GM21447 (cell line): ENCODE results near the gene NFATC3.

Experiments used
- ATAC-seq: cut with Tn5 transposase; IDR thresholded peaks from one replicate; pipeline ENCODE4 v1.9.1; 2021; ENCODE audit not compliant: unreplicated experiment

The NFATC3 gene

DNA sequence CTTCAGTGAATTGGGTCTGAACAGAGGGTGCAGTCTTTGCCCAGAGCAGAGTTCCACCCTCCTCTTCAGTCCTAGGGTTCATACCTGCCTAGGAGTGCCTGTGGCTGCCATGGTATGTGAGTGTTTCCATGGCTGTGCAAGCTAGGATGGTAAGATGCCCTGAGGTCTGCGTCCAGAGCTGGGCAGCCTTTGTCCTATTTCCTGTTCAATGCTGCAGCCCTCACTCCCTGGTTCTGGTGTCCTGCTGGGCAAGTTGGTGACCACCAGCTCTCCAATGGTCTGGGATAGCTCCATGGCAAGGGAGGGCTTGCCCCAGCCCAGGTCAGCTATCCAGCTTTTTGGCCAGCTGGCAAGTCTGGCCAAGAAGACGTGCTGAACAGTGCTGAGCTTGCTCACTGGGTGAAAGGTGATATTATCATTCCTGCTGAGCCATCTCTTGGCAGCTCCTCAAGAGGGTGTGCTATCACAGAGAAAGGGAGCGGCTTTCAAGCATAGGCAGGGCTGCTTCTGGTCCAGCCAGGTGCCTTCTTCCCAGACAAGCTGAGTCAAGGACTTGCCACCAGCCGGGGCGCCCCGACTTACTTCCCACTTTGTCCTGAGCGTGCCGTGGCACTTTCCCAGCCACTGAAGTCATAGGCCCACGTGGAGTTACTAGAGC lies 13.0 kb upstream of the NFATC3 start:
- no peak for ATAC-seq

DNA sequence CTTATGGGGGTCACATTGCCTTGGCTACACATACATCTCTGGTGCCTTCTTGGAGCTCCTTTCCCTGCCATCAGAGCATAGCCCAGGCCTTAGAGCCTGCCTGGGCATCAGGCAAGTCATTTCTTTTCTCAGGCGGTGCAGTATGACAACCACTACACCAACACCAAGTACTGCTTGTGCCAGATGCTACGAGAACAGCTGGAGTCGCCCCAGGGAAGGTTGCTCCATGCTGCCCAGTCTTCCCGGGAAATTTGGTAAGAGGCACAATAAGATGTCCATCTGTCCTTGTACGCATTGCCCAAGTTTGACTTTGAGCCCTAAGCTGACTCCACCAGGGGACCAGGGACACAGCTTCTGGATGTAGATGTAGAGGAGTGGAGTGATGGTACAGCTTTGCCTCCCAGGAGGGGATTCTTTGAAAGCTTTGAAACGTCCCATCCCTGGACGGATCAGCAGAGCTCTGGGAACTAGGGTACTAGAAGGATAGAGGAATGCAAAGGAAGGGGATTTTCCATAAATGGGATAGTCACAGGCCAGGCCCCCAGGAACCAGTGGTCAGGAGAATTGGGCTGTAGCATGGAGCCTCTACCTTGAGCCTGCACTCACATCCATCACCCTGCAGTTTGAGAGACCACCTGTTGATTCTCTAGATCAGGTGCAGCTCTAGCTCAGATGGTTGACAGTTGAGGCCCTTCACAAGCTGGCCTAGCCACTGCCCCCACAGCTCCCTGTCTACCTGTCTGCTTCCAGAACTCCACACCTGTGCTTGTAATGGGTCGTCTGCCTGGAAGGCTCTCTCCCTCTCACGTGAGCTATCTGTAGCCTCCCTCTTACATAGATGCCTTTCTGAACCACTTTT lies 11.0 kb upstream of the NFATC3 start:
- no peak for ATAC-seq

DNA sequence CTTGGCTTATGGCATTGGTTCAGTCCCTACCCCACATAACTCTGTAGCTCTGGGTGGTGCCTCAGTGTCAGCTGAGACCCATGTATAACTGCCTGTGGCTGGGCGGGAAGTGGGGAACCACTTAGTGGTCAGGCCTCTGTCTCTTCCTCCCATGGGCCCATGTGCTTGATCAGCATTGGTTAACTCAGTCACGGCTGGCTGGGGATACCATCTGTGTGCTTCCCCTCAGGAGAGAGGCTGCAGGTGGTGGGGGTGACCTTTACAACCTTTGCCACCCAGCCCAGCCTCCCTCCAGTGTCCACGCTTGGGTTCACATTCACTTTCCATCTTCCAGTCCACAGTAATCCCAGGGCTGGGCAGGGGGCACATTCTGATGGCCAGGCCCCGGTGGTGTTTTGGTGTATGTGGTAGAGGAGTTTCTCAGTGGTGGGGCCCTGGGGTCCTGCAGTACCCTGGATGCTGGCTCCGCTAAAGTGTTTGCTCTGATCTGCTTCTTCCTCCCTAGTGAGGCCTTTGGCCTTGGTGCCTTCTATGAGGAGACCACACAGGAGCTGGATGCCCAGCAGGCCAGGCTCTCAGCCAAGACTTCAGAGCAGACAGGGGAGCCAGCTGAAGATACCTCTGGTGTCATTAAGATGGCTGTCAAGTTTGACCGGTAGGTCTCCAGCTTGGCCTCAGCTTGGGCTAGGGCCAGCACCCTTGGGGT lies 10.2 kb upstream of the NFATC3 start:
- peak; percentile 73 for ATAC-seq

DNA sequence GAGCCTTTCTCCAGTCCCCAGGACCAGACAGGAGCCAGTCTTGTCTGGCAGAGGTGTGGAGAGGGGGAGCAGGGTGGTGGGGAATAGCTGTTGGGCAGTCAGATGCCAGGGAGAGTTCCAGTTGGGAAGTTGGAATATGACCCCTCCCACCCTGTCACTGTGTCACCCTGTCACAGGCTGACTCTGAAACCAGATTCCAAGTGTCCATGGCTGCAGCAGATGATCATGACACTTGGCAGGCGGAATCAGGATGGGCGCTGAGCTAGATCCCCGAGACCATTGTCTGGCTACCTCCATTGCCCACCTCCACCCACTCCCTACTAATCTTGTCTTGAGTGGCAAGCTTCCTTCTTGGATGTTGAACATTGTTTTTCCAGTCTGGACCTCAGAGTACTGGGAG lies 9.2 kb upstream of the NFATC3 start:
- ATAC-seq: no peak

DNA sequence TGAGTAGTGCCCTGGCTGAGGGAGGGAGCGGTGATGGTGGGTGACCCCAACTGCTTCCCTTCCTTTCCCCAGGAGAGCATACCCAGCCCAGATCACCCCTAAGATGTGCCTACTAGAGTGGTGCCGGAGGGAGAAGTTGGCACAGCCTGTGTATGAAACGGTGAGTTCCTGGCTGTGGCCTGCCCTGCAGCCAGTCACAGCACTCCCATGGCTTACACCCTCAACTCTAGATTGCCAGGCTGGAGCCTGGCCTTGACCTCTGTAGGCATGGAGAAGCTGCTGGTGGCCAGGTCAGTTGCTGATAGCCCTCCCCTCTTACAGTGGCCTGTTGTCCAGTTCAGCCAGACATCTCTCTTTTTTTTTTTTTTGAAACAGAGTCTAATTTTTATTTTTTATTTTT lies 8.6 kb upstream of the NFATC3 start:
- no peak for ATAC-seq

DNA sequence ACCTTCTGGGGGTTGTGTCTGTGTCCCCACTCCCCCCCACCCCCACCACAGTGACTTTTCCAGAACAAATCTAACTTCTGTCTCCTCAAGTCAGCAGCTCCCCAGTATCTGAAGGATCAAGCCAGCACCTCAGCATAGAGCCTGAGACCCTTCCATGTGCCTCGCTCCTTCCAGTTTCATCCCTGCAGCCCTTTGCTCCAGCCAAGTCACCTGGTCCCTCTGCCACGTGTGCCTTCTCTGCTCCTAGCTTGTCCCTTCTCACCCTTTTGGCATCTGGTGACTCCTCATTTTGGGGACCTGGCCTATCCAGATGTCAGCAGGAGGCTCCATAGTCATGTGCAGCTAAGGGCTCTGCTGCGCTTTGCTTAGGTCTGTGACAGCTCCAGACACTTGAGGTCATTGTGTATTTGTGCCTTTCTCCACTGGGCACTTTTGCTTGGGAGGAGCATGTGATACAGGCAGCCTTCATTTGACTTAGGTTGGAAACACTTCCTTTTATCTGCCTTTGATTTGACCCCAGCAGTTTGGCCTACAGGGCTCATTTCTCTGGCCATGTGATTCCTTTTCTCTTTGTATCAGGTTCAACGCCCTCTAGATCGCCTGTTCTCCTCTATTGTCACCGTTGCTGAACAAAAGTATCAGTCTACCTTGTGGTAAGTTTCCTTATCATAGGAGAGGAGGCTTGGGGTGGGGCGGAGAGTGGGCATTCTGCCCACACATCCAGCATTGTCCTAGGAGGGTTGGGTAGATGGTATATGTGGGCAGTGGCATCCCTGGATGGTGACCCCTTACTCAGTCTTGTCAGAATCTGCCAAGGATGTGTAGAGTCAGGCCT lies 7.1 kb upstream of the NFATC3 start:
- no peak for ATAC-seq

DNA sequence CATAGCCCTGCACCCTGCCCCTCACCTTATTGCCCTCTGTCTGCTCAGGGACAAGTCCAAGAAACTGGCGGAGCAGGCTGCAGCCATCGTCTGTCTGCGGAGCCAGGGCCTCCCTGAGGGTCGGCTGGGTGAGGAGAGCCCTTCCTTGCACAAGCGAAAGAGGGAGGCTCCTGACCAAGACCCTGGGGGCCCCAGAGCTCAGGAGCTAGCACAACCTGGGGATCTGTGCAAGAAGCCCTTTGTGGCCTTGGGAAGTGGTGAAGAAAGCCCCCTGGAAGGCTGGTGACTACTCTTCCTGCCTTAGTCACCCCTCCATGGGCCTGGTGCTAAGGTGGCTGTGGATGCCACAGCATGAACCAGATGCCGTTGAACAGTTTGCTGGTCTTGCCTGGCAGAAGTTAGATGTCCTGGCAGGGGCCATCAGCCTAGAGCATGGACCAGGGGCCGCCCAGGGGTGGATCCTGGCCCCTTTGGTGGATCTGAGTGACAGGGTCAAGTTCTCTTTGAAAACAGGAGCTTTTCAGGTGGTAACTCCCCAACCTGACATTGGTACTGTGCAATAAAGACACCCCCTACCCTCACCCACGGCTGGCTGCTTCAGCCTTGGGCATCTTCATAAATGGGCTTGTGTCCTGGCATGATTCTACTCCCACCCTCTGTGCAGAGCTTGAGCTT lies 6.3 kb upstream of the NFATC3 start:
- ATAC-seq: no peak

DNA sequence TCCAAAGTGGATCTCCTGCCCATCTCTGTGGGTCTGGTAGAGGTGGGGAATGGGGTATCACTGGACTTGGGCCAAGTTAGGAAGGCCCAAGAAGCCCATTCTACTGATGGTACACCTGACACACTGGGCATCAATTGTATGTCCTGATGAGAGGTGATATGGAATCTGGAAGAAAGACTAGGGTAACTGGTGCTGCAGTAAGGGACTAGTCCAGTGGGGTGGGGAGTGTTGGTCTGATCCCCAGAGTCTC lies 5.9 kb upstream of the NFATC3 start:
- ATAC-seq: no peak

DNA sequence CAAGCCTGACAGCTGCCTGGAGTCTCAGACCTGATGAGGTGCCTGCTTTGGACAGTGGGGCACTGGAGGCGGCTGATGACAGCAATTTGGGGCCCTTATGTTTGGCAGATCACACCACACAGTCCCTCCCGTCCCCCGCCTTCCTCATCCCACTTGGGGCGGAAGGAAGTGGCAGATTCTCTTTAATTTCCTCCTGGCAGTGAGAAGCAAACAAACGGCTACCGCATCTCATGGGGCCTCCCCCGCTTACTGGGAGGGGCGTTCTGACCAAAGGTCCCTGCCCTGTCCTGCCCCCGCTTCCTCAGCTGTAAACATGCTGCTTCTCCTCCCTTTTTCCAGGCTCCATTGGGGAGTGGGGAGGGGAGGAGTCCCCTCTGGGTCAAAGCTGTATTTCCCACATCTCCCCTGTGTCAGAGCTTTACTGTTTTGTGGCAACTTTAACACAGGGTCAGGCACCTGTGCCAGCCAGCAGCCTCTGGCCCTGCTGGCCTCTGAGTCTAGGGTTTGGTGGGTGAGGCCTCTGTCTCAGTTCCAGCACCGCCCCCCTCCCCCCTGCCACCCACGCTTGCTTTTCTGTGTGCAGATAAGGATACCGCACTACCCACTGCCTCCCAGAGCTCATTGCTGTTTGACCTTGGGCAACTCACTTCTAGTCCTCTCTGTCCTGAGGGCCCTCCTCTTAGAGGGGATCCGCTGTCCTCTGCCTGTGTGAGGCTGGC lies 5.4 kb upstream of the NFATC3 start:
- no peak for ATAC-seq

DNA sequence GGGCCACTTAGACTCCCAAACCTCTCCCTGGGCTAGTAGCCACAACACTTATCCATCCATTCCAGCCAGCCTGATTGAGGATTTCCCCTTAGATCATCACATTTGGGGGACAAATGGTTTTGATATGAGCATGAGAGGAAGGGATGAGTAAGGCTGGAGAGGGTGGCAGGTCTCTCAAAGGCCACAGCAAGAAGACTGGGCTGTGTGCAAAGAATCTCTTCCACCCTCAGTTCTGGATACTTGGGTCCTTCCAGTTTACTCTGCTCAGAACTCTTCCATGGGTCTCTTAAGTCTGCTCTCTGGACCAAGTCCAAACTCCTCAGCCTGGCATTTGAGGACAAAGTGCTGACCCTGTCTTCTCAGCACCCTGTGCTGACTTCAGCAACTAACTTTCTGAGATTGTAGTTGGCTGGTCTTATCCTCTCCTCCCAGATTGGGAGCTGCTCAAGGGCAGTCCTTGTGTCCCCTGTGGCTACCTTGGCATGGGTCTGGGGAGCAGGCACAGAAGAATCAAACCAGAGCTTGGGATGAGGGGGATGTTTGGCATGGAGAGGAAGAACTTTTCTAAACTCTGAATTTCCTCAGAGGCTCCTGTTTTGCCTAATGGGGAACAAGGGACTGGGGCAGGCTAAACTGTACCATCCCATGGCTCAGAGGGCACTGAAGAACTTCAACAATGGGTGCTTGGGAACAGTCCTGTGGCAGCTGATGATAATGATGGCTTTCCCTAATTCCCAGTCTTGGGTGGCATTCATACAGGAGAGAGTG lies 3.1 kb upstream of the NFATC3 start:
- no peak for ATAC-seq

DNA sequence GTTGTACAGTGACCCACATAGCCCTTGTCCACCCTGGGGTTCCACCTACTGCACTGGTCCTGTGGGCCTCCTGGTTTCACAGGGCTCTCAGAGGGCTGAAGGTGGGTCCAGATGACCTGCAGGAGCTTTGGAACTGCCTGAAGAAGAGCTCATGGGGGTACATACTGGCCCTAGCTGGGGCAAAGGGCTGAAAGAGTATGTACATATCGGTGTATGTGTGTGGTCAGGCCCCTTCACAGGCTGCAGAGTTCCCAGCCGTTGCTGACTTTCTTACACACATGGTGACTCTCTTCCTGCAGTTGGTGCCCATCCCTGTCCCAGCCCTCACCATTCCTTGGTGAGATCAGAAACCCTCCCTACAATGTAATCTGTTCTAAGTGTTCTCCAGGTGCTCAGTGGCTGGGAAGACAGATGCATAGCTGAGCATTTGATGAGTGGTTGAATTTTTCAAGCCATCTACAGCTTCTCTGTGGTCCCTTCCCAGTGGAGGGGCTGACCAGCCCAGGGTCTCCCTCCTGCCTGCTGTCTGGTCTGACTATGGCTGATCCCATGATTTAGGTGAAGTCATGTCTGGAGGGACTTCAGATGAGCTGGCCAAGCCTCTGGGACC lies 2.4 kb upstream of the NFATC3 start:
- no peak for ATAC-seq

DNA sequence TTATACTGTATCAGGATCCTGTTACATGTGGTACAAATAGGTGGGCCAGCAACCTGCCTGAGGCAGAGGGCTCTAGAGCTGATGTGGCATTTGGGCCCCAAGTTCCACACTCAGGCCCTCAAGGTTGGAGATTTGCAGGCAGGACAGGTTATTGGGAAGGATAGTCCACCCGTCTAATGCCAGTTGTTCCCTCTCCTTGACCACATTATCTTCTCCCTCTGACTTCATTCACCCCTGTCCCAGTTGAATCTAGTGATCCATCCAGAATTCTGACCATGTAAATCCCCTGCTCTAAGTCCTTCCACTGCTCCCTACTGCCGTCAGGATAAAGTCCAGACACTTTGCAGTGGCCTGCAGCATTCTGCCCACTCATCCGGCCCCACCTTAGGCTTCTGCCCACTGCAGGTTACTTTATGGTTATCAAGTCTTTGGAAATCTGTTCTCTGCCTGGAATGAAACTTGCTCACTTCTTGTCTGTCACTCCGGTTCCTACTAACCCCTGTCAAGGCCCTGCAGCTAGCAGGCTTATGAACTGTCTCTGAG lies 1.9 kb upstream of the NFATC3 start:
- no peak for ATAC-seq

DNA sequence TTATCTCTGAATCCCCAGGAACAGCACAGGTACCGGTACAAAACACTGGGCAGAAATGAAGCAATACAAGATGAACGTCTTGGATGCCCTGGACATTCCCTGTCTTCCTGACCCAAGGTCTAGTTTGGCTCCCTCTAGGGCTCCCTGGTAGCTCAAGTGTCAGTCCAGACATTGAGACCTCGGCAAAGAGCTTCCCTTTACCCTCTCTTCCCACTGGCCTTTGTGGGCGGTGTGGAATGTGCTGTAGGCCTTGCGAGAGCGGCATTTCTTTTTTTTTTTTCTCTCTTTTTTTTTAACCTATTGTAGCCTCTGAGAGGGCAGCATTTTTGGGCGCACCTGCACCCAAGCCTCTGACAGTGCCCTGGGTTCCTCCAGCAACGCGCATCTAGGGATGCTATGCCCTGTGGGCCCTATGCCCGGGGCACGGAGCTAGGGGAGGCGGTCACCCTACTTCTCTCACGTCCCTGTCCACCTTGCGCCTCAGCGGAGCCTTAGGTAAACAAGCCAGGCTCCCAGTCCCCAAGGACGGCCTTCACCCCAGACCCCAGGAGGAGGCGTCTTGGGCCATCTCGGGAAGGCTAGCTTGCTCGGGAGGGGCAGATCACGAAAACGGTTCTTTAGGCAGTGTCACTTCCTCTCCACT lies 1.2 kb upstream of the NFATC3 start:
- no peak for ATAC-seq

DNA sequence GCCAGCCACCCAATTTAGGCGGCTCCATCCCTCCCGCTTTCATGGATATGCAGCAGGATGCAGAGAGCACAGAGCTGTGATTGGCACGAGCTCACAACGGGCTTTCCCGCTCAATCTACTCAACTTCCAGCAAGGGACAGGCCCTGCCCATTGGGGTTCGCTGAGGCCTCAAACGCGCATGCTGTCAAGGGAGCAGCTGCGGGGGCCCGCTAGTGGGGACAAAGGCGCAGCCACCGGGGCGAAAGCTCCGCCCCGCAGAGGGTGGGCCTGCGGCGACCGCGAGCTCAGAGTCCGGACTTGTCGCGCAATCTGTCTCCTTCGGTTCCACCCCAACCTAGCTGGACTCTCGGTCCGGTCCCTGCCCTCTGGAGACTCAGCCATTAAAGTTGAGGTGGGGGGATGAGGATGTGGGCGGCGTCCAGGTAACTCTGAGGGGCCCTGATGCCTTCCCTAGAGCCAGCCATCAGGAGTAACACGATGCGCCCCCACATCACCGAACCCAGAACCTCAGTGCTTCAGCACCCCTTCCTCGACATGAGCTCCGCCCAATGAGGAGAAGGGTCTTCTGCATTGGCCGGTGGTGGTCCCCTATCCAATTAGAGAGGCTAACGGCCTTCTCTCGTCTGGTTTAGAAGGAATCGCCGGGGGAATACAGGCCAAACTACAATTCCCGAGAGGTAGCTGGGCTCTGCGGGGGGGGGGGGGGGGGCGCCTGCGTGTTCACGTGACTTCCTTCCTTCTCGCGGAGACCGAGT lies 489 bp upstream of the NFATC3 start:
- peak; percentile 59 for ATAC-seq

DNA sequence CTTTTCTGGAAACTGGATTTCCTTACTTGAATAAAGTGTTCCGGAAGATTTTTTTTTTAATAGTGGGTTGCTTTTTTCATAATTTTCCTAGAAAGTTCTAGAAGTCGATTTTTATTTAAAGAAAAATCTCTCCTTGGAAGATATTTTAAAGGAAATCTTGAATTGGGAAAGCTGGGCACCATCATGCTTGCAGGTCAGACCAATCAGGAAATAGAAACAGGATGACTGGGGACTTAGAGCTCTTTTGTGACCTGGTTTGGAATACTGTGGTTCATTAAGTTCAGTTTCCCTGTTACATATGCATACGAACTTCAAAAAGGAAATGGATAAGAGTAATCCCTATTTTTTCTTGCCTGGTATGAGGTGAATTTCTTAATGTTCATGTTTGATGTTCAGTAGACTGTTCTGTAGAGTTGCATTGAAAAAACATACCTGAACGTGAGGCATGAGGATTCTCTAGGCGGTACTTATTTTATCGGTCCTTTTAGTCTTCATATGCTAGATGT lies 1.2 kb downstream of the NFATC3 start:
- no peak for ATAC-seq

DNA sequence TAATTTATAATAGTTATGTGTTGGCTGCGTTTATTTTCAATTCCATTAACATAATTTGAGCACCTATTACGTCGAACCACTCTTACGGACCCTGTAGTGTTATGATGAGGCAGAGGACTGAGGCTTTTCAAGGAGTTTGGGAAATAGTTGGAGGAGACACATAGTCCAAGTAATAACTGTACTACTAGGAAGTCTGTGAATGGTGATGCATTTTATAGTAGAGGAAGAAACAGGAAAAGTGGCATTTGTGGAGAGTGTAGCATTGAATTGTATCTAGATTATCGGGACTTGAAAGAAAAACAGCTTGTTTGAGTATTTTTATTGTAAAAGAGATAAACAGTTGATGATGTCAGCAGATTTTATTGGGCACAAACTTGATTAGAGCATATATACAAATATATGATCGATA lies 1.7 kb downstream of the NFATC3 start:
- no peak for ATAC-seq

DNA sequence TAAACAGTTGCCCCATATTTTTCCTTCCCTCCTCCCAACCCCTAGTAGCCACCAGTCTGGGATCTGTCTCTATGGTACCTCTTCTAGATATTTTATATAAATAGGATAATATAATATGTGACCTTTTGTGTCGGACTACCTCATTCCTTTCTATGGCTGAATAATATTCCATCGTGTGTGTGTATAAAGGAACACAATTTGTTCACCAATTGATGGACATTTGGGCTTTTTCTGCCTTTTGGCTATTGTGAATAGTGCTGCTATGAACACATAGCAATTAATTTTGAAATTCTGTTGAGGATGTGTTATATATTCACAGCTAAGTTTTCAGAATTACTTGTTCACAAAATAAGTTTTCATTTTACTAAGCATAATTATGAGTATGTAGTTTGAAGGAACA lies 2.5 kb downstream of the NFATC3 start:
- ATAC-seq: no peak
